Right forelimb (tissue), 1 donor: Measurements from ENCODE around the gene KCTD1.

Experiments used
- DNase-seq: peaks from one replicate; pipeline ENCODE4 v3.0.0-alpha.2; 2018

KCTD1 gene

DNA sequence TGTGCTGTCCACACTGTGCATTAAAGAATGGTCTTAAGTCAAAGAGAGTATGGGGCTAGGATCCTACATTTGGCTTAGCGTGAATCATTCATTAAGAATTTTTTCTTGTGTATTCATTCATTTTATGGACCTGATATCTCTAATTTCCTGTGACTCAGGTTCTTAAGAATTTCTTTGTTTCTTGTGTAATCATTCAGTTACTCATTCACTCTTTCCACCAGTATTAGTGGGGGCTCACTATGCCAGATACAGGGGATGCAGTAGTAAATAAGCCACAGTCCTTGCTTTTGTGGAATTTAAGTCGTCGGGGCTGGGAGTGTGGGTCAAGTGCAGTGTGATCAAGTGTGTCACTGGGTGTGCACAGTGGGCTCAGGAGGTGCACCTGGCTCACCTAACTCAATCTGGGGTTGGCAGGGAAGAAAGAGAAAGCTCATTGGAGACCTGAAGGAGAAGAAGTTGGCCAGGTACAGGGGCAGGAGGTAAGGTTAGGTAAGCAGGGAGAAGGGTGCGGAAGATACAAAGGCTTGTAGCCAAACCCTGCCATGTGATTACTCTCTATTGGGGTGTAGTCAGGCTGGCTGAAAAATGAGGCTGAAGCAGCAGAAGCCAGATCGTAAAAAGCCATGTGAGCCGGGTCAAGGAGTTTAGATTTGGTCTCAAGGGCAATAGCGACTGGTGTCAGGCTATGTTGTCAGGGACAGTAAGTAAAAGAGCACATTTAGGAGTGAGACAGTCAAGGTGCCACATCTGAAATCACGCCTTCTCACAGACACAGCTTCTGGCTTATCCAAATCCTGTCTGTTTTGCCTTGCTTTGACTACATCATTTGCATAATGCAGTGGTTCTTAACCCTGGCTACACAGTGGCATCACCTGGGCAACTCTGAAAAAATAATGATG lies 67.2 kb downstream of the KCTD1 start:
- DNase-seq = no peak

DNA sequence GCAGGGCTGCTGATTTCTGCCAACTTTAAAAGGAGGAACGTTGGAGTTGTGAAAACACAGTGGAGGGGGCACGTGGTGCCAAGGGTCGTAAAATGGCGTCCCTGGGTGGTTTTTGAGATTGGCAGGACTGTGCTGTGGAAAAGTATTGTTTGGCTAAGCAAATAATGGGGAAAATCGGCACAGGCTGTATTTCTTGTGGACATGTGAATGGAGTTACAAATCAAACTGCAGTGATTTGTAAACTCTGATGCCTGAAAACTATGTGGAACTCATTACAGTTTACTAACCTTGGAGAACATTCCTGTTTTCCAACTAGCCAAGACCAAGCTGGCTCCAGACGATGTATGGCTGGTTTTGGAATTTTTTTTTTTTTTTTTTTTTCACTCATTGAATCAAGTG lies 68.7 kb downstream of the KCTD1 start:
- DNase-seq = peak; percentile 55

DNA sequence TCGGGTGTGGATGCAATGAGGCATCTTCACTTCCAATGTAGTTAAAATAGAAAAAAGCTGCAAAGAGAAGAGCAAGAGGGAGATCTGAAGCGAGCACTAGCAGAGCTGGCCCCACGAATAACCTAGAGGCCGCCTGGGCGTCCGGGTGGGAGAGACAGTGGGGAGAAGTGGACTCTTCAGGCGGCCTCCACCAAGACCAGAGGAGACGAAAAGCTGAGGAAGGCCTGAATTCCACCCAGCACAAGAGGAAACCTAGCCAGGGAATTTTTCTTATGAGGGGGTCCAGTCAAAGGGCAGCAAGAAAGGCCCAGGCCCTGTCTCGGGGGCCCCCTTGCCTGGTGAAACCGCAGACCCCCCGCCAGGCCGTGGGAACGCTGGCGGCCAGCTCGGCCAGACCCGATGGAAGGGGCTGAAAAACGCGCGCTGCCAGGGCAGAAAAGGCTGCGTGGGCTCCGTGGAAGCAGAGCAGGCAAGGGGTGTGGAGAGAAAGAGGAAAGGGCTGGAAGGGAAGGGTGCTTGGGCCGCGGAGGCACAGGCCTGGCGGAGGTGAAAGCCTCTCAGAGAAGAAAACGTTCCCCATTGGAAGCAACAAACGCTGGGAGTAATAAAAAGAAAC lies 69.2 kb downstream of the KCTD1 start:
- no peak for DNase-seq

DNA sequence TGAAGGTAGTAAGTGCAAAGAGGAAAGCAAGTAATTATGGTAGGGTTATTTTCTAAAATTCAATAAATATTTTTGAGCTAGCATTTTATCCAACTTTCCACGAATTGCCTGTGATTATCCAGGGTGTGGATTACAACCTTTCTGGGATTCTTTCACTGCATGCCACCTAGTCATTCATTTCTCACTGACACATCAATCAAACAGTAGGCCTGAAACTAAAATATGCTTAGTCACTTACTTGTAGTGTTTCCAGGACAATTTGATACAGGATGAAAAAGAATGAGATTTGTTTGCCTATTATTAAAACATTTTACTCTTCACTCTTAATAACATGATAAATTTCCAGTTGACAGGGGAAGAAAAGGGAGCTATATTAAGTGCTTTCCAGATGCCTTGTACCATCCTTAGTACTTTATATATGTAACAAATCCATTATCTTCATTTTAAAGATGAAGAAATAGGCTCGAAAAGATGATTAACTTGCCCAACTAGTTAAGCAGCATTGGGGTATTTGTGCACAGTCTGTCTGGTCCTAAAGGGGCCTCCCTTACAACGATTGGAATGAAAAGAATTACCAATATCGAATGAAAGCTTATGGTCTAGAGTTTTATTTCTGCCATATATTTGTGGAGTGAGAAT lies 70.4 kb downstream of the KCTD1 start:
- DNase-seq = no peak

- no peak for DNase-seq
Measured at GRCh38 chr18:26476697-26477096, 71.7 kb downstream of the KCTD1 start.

DNA sequence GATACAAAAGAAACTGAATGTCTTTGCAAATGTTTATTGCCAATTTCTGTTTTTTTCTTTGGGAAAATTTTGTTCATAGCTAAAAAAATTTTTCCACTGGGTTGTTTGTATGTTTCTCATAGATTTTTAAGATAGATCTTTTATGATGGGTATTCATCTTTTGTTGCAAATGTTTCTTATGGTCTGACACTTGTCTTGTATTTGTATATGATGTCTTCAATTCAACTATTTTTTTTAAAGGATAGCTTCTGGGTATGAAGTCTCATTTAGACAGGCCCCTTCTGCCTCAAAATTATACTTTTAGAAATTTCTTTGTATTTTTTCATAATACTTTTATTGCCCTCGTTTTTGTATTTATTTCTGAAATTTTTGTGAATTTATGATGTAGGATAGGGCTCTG lies 73.8 kb downstream of the KCTD1 start:
- no peak for DNase-seq

DNA sequence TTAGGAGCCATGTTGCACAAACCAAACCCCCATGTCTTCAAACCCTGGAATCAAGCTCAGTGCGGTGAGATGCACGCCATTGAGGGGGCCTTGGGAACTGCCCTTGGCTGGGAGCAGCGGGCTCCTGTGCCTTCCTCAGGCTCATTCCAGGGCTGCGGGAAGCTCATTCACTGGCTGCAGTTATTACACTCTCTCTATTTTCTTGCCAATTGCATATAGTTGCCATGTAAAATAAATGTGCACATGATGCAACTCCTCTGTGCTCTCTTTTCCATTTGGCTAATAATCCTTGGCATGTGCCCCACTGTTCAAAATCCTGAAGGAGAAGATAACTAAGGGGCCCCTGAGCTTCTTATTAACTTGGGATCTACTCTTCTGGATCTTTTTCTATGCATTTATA lies 74.7 kb downstream of the KCTD1 start:
- no peak for DNase-seq

GRCh38 chr18:26471826-26472225 lies 76.5 kb downstream of the KCTD1 start:
- no peak for DNase-seq

GRCh38 chr18:26471027-26471426 lies 77.3 kb downstream of the KCTD1 start:
- DNase-seq = no peak

- DNase-seq = no peak
Measured at GRCh38 chr18:26470011-26470637, 78.2 kb downstream of the KCTD1 start.

GRCh38 chr18:26468931-26469340 lies 79.4 kb downstream of the KCTD1 start:
- no peak for DNase-seq

DNA sequence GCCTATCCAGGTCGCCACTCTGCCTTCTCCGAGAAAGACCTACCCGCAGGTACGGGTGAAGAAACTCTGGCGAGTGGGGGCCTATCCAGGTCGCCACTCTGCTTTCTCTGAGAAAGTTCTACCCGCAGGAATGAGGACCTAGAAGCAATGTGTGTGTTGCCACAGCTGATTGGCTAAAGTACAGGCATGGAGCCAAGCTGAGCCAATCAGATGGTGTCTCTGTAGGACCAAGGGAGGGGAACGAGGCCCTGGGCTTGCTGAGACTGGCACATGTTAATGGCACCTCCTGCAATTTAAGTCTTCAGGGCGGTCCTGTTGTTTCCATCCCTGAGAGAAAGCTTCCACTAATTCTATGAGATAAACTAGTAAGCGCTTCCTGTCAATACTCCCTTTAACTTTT lies 82.3 kb downstream of the KCTD1 start:
- no peak for DNase-seq

- DNase-seq = no peak
Measured at GRCh38 chr18:26465431-26465830, 82.9 kb downstream of the KCTD1 start.

GRCh38 chr18:26464128-26465011 lies 84.0 kb downstream of the KCTD1 start:
- DNase-seq = no peak

DNA sequence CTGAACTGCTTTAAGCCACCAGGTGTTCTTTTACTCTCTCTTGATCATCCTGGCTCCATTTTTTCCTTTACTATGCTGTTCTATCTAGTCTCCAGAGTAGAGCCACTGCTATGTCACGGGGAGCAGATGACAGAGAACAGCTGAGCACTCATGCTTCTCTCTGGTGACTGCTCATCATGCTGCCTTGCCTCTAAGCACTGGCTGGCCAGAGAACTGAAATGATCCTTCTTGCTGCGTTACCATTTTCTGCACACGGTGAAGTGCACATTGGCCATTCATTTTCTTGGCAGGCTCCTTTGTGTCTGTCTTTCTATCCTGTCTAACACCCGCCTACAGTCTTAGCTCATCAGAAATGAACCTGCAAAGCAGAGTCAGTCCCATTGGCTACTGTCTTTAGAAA lies 86.0 kb downstream of the KCTD1 start:
- no peak for DNase-seq

- no peak for DNase-seq
Measured at GRCh38 chr18:26461405-26461804, 86.9 kb downstream of the KCTD1 start.

DNA sequence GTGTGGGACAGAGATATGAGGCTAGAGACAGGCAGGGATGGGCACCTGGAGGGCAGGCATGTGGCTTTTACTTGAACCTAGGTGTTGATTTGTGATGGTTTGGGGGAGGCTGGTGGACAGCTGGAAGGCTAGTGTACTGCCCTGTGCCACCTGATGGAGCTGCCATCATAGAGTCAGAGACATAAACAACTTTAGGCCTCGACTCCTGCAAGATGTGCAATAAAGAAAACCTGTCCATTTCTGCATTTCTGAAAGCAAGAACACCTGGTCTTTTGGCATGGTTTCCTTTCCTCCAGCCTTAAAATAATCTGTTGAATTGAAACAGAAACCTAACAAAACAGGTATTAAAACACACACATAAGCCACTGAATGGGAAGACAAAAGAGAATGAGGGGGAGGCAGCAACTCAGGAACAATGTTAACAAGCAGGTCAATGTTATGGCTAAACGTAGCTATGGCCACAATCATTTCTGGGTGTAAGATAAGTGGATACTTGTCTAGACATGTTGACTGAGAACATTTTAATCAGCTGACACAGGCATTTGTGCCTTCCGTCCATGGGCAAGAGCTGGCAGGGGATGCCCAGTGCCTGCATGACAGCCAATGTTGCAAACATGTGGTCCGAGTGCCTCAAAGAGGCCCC lies 87.8 kb downstream of the KCTD1 start:
- no peak for DNase-seq

GRCh38 chr18:26459884-26460283 lies 88.5 kb downstream of the KCTD1 start:
- DNase-seq = no peak

GRCh38 chr18:26459340-26459739 lies 89.0 kb downstream of the KCTD1 start:
- no peak for DNase-seq

- DNase-seq = no peak
Measured at GRCh38 chr18:26458526-26459232, 89.7 kb downstream of the KCTD1 start.
